ENCODE measurements around the gene NCAN. TPM values are rescaled to one million over a fixed set of nuclear protein-coding genes. Genes with fewer than 3 reads are reported as not detected.

Gene NCAN
- total and polyA plus RNA-seq, 3 experiments from 2014 or later, result 0.04 TPM; not detected in 2

DNA sequence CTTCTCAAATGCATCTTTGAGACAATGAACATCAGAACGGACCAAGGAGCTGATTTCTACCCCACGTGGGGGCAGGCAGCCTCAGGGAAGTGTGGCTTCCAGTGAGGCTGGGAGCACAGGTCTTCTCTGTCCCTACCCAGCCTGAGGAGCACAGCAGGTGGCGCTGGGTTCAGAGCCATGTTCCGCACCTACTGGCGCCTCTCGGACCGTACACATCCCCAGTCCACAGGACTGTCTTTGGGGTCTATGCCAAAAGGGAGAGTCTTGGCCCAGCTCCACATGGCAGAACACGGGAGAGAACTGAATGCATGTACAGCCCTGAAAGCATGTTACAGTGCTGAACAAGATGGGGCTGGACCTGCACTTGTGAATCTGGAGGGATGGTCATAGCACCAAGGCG, 86.0 kb downstream of the NCAN start:
- Histone ChIP-seq H3K9me3 (ENCODE audit: low read length) (no peaks in the 10 kb centered on the region), H3K4me1 (ENCODE audit: insufficient read depth, low read length) (no peaks in the 10 kb centered on the region), H3K27me3 (ENCODE audit: insufficient read depth, low read length, poor library complexity, severe bottlenecking) (no peaks in the 10 kb centered on the region), H3K4me3 (ENCODE audit: low read length) (no peak overlapping the region), H3K27ac (ENCODE audit: low read depth, low read length) (no peak overlapping the region), H3K36me3 (ENCODE audit: insufficient read depth, low read length) (peaks cover 9% of the 10 kb centered on the region)
- Mint-ChIP-seq H3K4me1 (no peaks in the 10 kb centered on the region), H3K9me3 (peaks cover 0 to 2% (median 0%) of the 10 kb centered on the region in 5 donors), H3K27me3 (no peaks in the 10 kb centered on the region), H3K4me3 (no peak overlapping the region), H3K27ac (peak overlapping the region in 1 of 8 donors; percentile 33), H3K36me3 (peaks cover 9 to 84% (median 17%) of the 10 kb centered on the region in 3 donors)
- DNase-seq, result no peak
- CTCF ChIA-PET, result no interaction called here
- POLR2A ChIA-PET, result no interaction called here

DNA sequence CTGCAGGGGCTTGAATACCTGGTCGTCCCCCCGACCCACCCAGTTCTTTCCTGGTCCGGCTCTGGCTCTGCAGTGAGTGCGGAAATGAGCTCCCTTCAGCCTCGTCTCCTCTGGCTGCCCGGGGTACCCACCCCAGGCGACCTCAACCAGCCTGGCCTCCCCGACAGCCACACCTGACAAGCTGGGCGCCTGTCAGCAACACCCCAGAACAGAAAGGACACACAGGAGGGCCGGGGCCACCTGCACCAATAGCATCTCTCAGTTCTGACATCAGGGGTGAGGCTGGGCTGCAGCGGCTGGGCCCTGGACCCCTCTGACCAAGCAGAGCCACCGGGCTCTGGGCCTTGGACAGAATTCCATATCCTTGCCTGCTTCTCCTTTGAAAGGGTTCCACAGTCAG, 88.9 kb downstream of the NCAN start:
- Mint-ChIP-seq H3K4me3 (no peak overlapping the region), H3K36me3 (peaks cover 0 to 88% (median 10%) of the 10 kb centered on the region in 3 donors), H3K9me3 (no peaks in the 10 kb centered on the region), H3K4me1 (no peaks in the 10 kb centered on the region), H3K27me3 (no peaks in the 10 kb centered on the region), H3K27ac (no peak overlapping the region)
- H3K27ac ChIP-seq (ENCODE audit: low read depth, low read length), result no peak overlapping the region
- H3K4me3 ChIP-seq (ENCODE audit: low read length), result no peak overlapping the region
- H3K4me1 ChIP-seq (ENCODE audit: insufficient read depth, low read length), result no peaks in the 10 kb centered on the region
- H3K36me3 ChIP-seq (ENCODE audit: insufficient read depth, low read length), result peaks cover 20% of the 10 kb centered on the region
- no peak for DNase-seq
- no peaks in the 10 kb centered on the region for H3K9me3 ChIP-seq (ENCODE audit: low read length)
- ChIA-PET POLR2A (no interaction called here), CTCF (no interaction called here)
- H3K27me3 ChIP-seq (ENCODE audit: insufficient read depth, low read length, poor library complexity, severe bottlenecking), result no peaks in the 10 kb centered on the region

Other genes starting within 250 kb of the NCAN start
- 10 to 100 TPM; 77.6 to 81.2 TPM for gene SUGP2, start 178.4 kb upstream of the NCAN start, total RNA-seq
- gene SUGP2, start 178.4 kb upstream of the NCAN start, polyA plus RNA-seq, result 10.0 TPM
- gene ARMC6, start 178.4 kb upstream of the NCAN start, total RNA-seq, result 10 to 100 TPM; 57.6 to 61.9 TPM
- 34.1 TPM for gene ARMC6, start 178.4 kb upstream of the NCAN start, polyA plus RNA-seq
- gene SLC25A42, start 148.0 kb upstream of the NCAN start, total RNA-seq, result 10 to 100 TPM; 10.4 to 11.3 TPM
- gene SLC25A42, start 148.0 kb upstream of the NCAN start, polyA plus RNA-seq, result 19.3 TPM
- 10 to 100 TPM; 27.7 to 30.6 TPM for gene TMEM161A, start 73.5 kb upstream of the NCAN start, total RNA-seq
- gene TMEM161A, start 73.5 kb upstream of the NCAN start, polyA plus RNA-seq, result 30.1 TPM
- gene MEF2B, start 41.7 kb upstream of the NCAN start, total RNA-seq, result 1 to 10 TPM; 1.5 to 2.0 TPM
- gene MEF2B, start 41.7 kb upstream of the NCAN start, polyA plus RNA-seq, result not detected
- 10 to 100 TPM; 37.3 to 40.1 TPM for gene BORCS8, start 19.8 kb upstream of the NCAN start, total RNA-seq
- 18.7 TPM for gene BORCS8, start 19.8 kb upstream of the NCAN start, polyA plus RNA-seq
- 100 to 1,000 TPM in 1 of 2 experiments, 10 to 100 TPM in 1; 98.4 to 101 TPM for gene RFXANK, start 19.7 kb upstream of the NCAN start, total RNA-seq
- gene RFXANK, start 19.7 kb upstream of the NCAN start, polyA plus RNA-seq, result 71.2 TPM
- 10 to 100 TPM; 59.5 to 60.7 TPM for gene NR2C2AP, start 8.5 kb upstream of the NCAN start, total RNA-seq
- 35.4 TPM for gene NR2C2AP, start 8.5 kb upstream of the NCAN start, polyA plus RNA-seq
- gene TM6SF2, start 61.3 kb downstream of the NCAN start, total RNA-seq, result not detected
- not detected for gene TM6SF2, start 61.3 kb downstream of the NCAN start, polyA plus RNA-seq
- gene SUGP1, start 108.6 kb downstream of the NCAN start, total RNA-seq, result 10 to 100 TPM; 64.7 to 65.9 TPM
- 40.8 TPM for gene SUGP1, start 108.6 kb downstream of the NCAN start, polyA plus RNA-seq
- gene MAU2, start 108.9 kb downstream of the NCAN start, total RNA-seq, result 10 to 100 TPM; 52.3 to 59.4 TPM
- gene MAU2, start 108.9 kb downstream of the NCAN start, polyA plus RNA-seq, result 27.6 TPM
- gene GATAD2A, start 193.7 kb downstream of the NCAN start, total RNA-seq, result 100 to 1,000 TPM; 176 to 182 TPM
- gene GATAD2A, start 193.7 kb downstream of the NCAN start, polyA plus RNA-seq, result 46.9 TPM